GM19240 (cell line): ENCODE results near the gene MRPL52.
"Not testable (repeated sequence)": the region's sequence is repeated elsewhere in the genome, so short reads cannot be mapped to it uniquely, and the experiment has no call there.

ENCODE experiments used
- DNase-seq: peaks from one replicate; pipeline ENCODE4 v3.0.0; 2011; ENCODE audit warnings: low spot score; ENCODE audit not compliant: insufficient read length

The MRPL52 gene

GRCh38 chr14:22837750-22838538 lies 8.3 kb downstream of the MRPL52 start:
- no peak for DNase-seq

- DNase-seq = no peak
These were observed 8.9 kb downstream of the MRPL52 start for GRCh38 chr14:22838631-22839041.

GRCh38 chr14:22839159-22839779 lies 9.6 kb downstream of the MRPL52 start:
- no peak for DNase-seq

- DNase-seq = no peak
These were observed 11.6 kb downstream of the MRPL52 start for GRCh38 chr14:22841311-22841710.

GRCh38 chr14:22841769-22842168 lies 12.1 kb downstream of the MRPL52 start:
- DNase-seq = no peak

GRCh38 chr14:22842211-22843122 lies 12.8 kb downstream of the MRPL52 start:
- DNase-seq = no peak

- no peak for DNase-seq
These were observed 13.6 kb downstream of the MRPL52 start for GRCh38 chr14:22843123-22843925.

- DNase-seq = no peak
These were observed 14.8 kb downstream of the MRPL52 start for GRCh38 chr14:22844221-22845102.

- no peak for DNase-seq
These were observed 15.4 kb downstream of the MRPL52 start for GRCh38 chr14:22845103-22845394.

- DNase-seq = no peak
These were observed 16.3 kb downstream of the MRPL52 start for GRCh38 chr14:22845821-22846625.

GRCh38 chr14:22846811-22847307 lies 17.2 kb downstream of the MRPL52 start:
- DNase-seq = no peak

- DNase-seq = no peak
These were observed 18.1 kb downstream of the MRPL52 start for GRCh38 chr14:22847661-22848341.

GRCh38 chr14:22848351-22849164 lies 18.9 kb downstream of the MRPL52 start:
- DNase-seq = no peak

GRCh38 chr14:22849212-22849819 lies 19.6 kb downstream of the MRPL52 start:
- DNase-seq = no peak

- DNase-seq = no peak
These were observed 21.5 kb downstream of the MRPL52 start for GRCh38 chr14:22850944-22851764.

- not testable (repeated sequence) for DNase-seq
These were observed 22.5 kb downstream of the MRPL52 start for GRCh38 chr14:22852178-22852577.

- DNase-seq = no peak
These were observed 22.9 kb downstream of the MRPL52 start for GRCh38 chr14:22852599-22852939.
